ENCODE measurements around the gene ATAD2B. TPM values are rescaled to one million over a fixed set of nuclear protein-coding genes. Genes with fewer than 3 reads are reported as not detected.

The ATAD2B gene
- total RNA-seq, 2 experiments from 2014 or later, result 9.4 to 21.7 TPM

GRCh38 chr2:23722255-23722654, 204.7 kb downstream of the ATAD2B start:
- H3K27ac ChIP-seq (ENCODE audit: low read depth, low read length, poor library complexity, severe bottlenecking), result no peak overlapping the region
- H3K9me2 ChIP-seq (ENCODE audit: insufficient read depth, low read length), result no peaks in the 10 kb centered on the region
- ChIA-PET CTCF (ENCODE audit: unreplicated experiment) (no interaction called here), POLR2A (no interaction called here)
- TF ChIP-seq, protein P1, sequence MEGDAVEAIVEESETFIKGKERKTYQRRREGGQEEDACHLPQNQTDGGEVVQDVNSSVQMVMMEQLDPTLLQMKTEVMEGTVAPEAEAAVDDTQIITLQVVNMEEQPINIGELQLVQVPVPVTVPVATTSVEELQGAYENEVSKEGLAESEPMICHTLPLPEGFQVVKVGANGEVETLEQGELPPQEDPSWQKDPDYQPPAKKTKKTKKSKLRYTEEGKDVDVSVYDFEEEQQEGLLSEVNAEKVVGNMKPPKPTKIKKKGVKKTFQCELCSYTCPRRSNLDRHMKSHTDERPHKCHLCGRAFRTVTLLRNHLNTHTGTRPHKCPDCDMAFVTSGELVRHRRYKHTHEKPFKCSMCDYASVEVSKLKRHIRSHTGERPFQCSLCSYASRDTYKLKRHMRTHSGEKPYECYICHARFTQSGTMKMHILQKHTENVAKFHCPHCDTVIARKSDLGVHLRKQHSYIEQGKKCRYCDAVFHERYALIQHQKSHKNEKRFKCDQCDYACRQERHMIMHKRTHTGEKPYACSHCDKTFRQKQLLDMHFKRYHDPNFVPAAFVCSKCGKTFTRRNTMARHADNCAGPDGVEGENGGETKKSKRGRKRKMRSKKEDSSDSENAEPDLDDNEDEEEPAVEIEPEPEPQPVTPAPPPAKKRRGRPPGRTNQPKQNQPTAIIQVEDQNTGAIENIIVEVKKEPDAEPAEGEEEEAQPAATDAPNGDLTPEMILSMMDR (conservative IDR thresholded peaks at IDR 0.05; ENCODE audit: low read length), result no peak
- TF ChIP-seq EZH2phosphoT487 (IDR thresholded peaks at IDR 0.05; ENCODE audit: borderline replicate concordance, low read depth, low read length), result no peak
- BruUV-seq (replicated peaks), result no TSS peak
- H2AFZ ChIP-seq (ENCODE audit: low read length), result no peak overlapping the region
- DNase-seq (ENCODE audit: low spot score), result no peak
- 0 out of 2 replicates have a peak, but pooled peaks cover 10% of the 10 kb centered on the region for H3K9me3 ChIP-seq (ENCODE audit: low read length)
- no peaks in the 10 kb centered on the region for H3K4me1 ChIP-seq (ENCODE audit: insufficient read depth, low read length, poor library complexity, severe bottlenecking)
- no peak overlapping the region for H3K4me3 ChIP-seq (ENCODE audit: low read depth, low read length, poor library complexity, severe bottlenecking)
- H4K20me1 ChIP-seq (ENCODE audit: insufficient read depth, low read length), result no peaks in the 10 kb centered on the region
- no peaks in the 10 kb centered on the region for H3K36me3 ChIP-seq (ENCODE audit: insufficient read depth, low read length)
- H3K79me2 ChIP-seq (ENCODE audit: insufficient read depth, low read depth, low read length), result no peaks in the 10 kb centered on the region
- no peak overlapping the region for H3K4me2 ChIP-seq (ENCODE audit: low read length)
- intact Hi-C loops (cut with micrococcal nuclease; ENCODE audit: unreplicated experiment), result no loop called here

GRCh38 chr2:23721454-23721826, 205.5 kb downstream of the ATAD2B start:
- no peak overlapping the region for H3K27ac ChIP-seq (ENCODE audit: low read depth, low read length, poor library complexity, severe bottlenecking)
- TF ChIP-seq, protein P1 (conservative IDR thresholded peaks at IDR 0.05; ENCODE audit: low read length), result no peak
- no peak for TF ChIP-seq EZH2phosphoT487 (IDR thresholded peaks at IDR 0.05; ENCODE audit: borderline replicate concordance, low read depth, low read length)
- CTCF ChIA-PET (ENCODE audit: unreplicated experiment), result no interaction called here
- H3K4me2 ChIP-seq (ENCODE audit: low read length), result no peak overlapping the region
- no peak overlapping the region for H3K4me3 ChIP-seq (ENCODE audit: low read depth, low read length, poor library complexity, severe bottlenecking)
- BruUV-seq (replicated peaks), result no TSS peak
- H3K9me2 ChIP-seq (ENCODE audit: insufficient read depth, low read length), result no peaks in the 10 kb centered on the region
- DNase-seq (ENCODE audit: low spot score), result no peak
- H3K4me1 ChIP-seq (ENCODE audit: insufficient read depth, low read length, poor library complexity, severe bottlenecking), result no peaks in the 10 kb centered on the region
- no peaks in the 10 kb centered on the region for H3K79me2 ChIP-seq (ENCODE audit: insufficient read depth, low read depth, low read length)
- POLR2A ChIA-PET, result no interaction called here
- no peaks in the 10 kb centered on the region for H4K20me1 ChIP-seq (ENCODE audit: insufficient read depth, low read length)
- H3K36me3 ChIP-seq (ENCODE audit: insufficient read depth, low read length), result no peaks in the 10 kb centered on the region
- no peak overlapping the region for H2AFZ ChIP-seq (ENCODE audit: low read length)
- H3K9me3 ChIP-seq (ENCODE audit: low read length), result 0 out of 2 replicates have a peak, but pooled peaks cover 10% of the 10 kb centered on the region
- intact Hi-C loops (cut with micrococcal nuclease; ENCODE audit: unreplicated experiment), result no loop called here

GRCh38 chr2:23720705-23721453, 206.0 kb downstream of the ATAD2B start:
- H3K27ac ChIP-seq (ENCODE audit: low read depth, low read length, poor library complexity, severe bottlenecking), result no peak overlapping the region
- no peaks in the 10 kb centered on the region for H3K4me1 ChIP-seq (ENCODE audit: insufficient read depth, low read length, poor library complexity, severe bottlenecking)
- H3K36me3 ChIP-seq (ENCODE audit: insufficient read depth, low read length), result no peaks in the 10 kb centered on the region
- ChIA-PET CTCF (ENCODE audit: unreplicated experiment) (no interaction called here), POLR2A (no interaction called here)
- H4K20me1 ChIP-seq (ENCODE audit: insufficient read depth, low read length), result no peaks in the 10 kb centered on the region
- intact Hi-C loops (cut with micrococcal nuclease; ENCODE audit: unreplicated experiment), result no loop called here
- H3K4me2 ChIP-seq (ENCODE audit: low read length), result no peak overlapping the region
- H3K9me3 ChIP-seq (ENCODE audit: low read length), result 0 out of 2 replicates have a peak, but pooled peaks cover 10% of the 10 kb centered on the region
- H3K4me3 ChIP-seq (ENCODE audit: low read depth, low read length, poor library complexity, severe bottlenecking), result no peak overlapping the region
- DNase-seq (ENCODE audit: low spot score), result no peak
- no peaks in the 10 kb centered on the region for H3K9me2 ChIP-seq (ENCODE audit: insufficient read depth, low read length)
- no peak overlapping the region for H2AFZ ChIP-seq (ENCODE audit: low read length)
- BruUV-seq (replicated peaks), result no TSS peak
- TF ChIP-seq EZH2phosphoT487 (IDR thresholded peaks at IDR 0.05; ENCODE audit: borderline replicate concordance, low read depth, low read length), result no peak
- TF ChIP-seq, protein P1 (conservative IDR thresholded peaks at IDR 0.05; ENCODE audit: low read length), result no peak
- no peaks in the 10 kb centered on the region for H3K79me2 ChIP-seq (ENCODE audit: insufficient read depth, low read depth, low read length)

Data from OCI-LY7 (cell line).